Neutrophil (primary cell): ENCODE results near the gene MYH6.
"Not testable (repeated sequence)": the region's sequence is repeated elsewhere in the genome, so short reads cannot be mapped to it uniquely, and the experiment has no call there.

Experiments used
- H3K27ac ChIP-seq: fragments of 200-600 bp; sonication (generic); 2 replicates; pipeline ENCODE4 v1.5.1; 2016; ENCODE audit warnings: mild to moderate bottlenecking, moderate library complexity
- H3K27me3 ChIP-seq: fragments of 200-600 bp; sonication (generic); 2 replicates; pipeline ENCODE4 v1.6.0; 2016; ENCODE audit warnings: mild to moderate bottlenecking
- H3K36me3 ChIP-seq: fragments of 200-600 bp; sonication (generic); 2 replicates; pipeline ENCODE4 v1.5.1; 2017
- H3K4me1 ChIP-seq, 2 experiments: fragments of 200-600 bp in 1 of 2; sonication (generic) in 1 of 2; 1 replicate in 1 of 2; 2 replicates in 1 of 2; pipeline versions ENCODE4 v1.5.1 to v1.6.1; 2013 to 2016; ENCODE audit warnings: low read depth in 1 of 2, low read length in 1 of 2, mild to moderate bottlenecking in 1 of 2, moderate library complexity in 1 of 2; ENCODE audit not compliant: control insufficient read depth in 1 of 2, insufficient read depth in 1 of 2
- H3K4me3 ChIP-seq, 2 experiments: fragments of 200-600 bp in 1 of 2; sonication (generic) in 1 of 2; 1 replicate in 1 of 2; 2 replicates in 1 of 2; pipeline ENCODE4 v1.5.1; 2013 to 2016; ENCODE audit warnings: low read depth in 1 of 2, low read length in 1 of 2, mild to moderate bottlenecking in 1 of 2, moderate library complexity in 1 of 2
- H3K9me3 ChIP-seq: fragments of 200-600 bp; sonication (generic); 2 replicates; pipeline ENCODE4 v1.5.1; 2016
- TF ChIP-seq, protein P1 (sequence below): fragments of 200-600 bp; sonication (generic); IDR thresholded peaks from 2 replicates; pipeline ENCODE4 v1.5.1; 2016; ENCODE audit warnings: antibody characterized with exemption

Gene MYH6

DNA sequence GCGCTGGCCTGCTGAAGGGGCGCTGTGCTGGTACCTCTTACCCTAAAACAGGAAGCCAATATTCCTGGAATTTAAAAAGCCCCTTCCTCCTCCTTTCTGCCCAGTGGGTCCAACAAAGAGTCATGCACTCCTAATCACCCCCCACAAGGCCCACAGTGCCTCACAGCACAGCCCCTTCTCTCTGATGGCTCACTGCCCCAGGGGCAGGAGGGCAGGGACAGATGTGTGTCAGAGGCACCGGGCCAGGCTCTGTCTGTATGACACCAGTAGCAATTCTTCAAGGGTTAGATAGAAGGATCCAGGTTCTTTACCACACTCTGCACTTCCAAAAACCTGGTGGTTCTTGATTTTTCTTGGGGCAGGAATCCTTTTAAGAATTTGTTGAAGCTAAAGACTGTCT lies 8.9 kb downstream of the MYH6 start:
- no peak overlapping the region for H3K27ac ChIP-seq
- TF ChIP-seq, protein P1, sequence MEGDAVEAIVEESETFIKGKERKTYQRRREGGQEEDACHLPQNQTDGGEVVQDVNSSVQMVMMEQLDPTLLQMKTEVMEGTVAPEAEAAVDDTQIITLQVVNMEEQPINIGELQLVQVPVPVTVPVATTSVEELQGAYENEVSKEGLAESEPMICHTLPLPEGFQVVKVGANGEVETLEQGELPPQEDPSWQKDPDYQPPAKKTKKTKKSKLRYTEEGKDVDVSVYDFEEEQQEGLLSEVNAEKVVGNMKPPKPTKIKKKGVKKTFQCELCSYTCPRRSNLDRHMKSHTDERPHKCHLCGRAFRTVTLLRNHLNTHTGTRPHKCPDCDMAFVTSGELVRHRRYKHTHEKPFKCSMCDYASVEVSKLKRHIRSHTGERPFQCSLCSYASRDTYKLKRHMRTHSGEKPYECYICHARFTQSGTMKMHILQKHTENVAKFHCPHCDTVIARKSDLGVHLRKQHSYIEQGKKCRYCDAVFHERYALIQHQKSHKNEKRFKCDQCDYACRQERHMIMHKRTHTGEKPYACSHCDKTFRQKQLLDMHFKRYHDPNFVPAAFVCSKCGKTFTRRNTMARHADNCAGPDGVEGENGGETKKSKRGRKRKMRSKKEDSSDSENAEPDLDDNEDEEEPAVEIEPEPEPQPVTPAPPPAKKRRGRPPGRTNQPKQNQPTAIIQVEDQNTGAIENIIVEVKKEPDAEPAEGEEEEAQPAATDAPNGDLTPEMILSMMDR, result no peak
- no peaks in the 10 kb centered on the region for H3K9me3 ChIP-seq
- H3K27me3 ChIP-seq, result no peaks in the 10 kb centered on the region
- no peak overlapping the region for H3K4me3 ChIP-seq
- no peaks in the 10 kb centered on the region for H3K36me3 ChIP-seq
- H3K4me1 ChIP-seq, result no peaks in the 10 kb centered on the region

DNA sequence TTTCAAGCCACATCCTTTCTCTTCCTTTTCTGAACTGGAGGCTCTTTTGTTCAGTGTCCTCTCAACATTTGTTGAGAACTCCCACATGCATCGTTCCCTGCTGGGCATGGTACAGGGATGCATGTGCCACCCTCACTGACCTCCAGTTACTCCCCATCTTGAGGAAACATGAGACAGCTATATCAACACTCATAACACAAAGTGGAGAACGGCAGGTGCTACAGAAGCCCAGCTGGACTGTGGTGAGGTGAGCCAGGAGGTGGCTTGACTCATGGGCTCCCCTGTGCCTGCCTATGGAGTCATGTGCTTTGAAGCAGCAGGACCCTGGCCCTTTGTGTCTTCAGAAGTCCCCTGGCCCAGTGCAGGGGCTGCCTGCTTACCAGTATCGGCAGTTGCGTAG lies 9.7 kb downstream of the MYH6 start:
- H3K27me3 ChIP-seq, result peaks cover 2% of the 10 kb centered on the region
- TF ChIP-seq, protein P1, result no peak
- no peaks in the 10 kb centered on the region for H3K4me1 ChIP-seq

DNA sequence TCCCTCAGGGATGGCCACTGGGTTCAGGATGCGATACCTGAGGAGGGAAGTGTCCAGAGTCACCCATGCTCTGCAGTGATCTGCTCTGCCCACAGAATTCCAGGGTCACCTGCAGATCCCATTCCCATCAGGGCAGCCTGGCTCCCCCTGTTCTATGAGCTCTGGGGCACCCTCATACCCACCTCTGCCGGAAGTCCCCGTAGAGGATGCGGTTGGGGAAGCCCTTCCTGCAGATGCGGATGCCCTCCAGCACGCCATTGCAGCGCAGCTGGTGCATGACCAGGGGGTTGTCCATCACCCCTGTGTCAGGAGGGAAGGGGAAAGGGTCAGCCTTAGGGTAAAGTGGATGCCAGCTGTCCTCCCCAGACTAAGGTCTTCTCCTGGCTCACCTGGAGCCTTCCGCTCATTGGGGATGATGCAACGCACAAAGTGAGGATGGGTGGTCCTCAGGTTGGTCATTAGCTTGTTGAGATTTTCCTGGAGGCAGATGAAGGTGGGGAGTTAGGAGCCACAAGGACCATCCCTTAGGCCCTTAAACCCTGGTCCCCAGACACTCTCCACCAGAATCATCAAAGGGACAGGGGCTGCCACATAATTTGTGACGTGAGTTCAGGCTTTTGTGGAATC lies 11.2 kb downstream of the MYH6 start:
- H3K9me3 ChIP-seq, result no peaks in the 10 kb centered on the region
- H3K27ac ChIP-seq, result no peak overlapping the region
- TF ChIP-seq, protein P1, result no peak
- H3K4me1 ChIP-seq, result no peaks in the 10 kb centered on the region
- H3K4me3 ChIP-seq, result no peak overlapping the region
- H3K27me3 ChIP-seq, result peaks cover 8% of the 10 kb centered on the region
- no peaks in the 10 kb centered on the region for H3K36me3 ChIP-seq

More for the DNA sequence above, 9.7 kb downstream of the MYH6 start:
- no peak overlapping the region for H3K4me3 ChIP-seq
- no peaks in the 10 kb centered on the region for H3K9me3 ChIP-seq
- no peak overlapping the region for H3K27ac ChIP-seq
- no peaks in the 10 kb centered on the region for H3K36me3 ChIP-seq

DNA sequence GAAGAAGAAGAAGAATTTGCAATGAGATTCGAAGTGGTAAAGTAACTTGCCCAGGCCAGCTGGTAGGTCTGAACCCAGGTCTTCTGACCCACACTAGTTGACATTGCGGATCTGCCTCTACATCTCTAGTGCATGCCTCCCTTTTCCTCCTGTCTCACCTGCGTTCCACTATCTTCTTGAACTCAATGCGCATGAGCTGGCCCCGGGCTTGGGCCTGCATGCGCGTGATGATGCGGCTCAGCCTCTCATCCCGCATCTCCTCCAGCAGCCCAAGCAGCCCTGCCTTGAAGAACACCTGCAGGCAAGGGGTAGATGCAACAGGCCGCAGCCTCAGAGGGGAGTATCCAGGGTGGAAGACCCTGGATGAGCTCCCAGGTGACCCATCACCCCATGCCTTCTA lies 11.9 kb downstream of the MYH6 start:
- Histone ChIP-seq H3K9me3 (no peaks in the 10 kb centered on the region), H3K4me1 (no peaks in the 10 kb centered on the region), H3K4me3 (no peak overlapping the region), H3K27ac (no peak overlapping the region), H3K27me3 (peaks cover 8% of the 10 kb centered on the region), H3K36me3 (no peaks in the 10 kb centered on the region)
- TF ChIP-seq, protein P1, result no peak

DNA sequence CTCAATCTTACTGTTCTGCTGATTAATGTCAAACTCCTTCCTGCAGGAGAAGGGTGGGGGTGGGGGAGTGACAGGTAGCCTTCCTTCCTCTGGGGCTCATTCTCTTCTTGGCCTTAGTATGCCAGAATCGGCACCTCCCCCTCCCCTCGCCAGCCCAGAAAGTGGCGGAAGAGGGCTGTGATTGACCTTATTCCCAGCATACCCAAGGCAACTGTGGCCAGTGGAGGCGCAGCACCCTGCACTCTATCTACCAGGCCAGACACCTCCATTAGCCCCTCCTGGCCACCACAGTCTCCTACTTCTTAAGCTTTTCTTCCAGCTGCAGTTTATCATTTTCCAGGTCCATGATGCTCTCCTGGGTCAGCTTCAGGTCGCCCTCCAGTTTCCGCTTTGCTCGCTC lies 15.5 kb downstream of the MYH6 start:
- Histone ChIP-seq H3K27ac (no peak overlapping the region), H3K27me3 (peaks cover 11% of the 10 kb centered on the region), H3K4me1 (no peaks in the 10 kb centered on the region), H3K4me3 (no peak overlapping the region), H3K36me3 (no peaks in the 10 kb centered on the region), H3K9me3 (no peaks in the 10 kb centered on the region)
- TF ChIP-seq, protein P1, result no peak

DNA sequence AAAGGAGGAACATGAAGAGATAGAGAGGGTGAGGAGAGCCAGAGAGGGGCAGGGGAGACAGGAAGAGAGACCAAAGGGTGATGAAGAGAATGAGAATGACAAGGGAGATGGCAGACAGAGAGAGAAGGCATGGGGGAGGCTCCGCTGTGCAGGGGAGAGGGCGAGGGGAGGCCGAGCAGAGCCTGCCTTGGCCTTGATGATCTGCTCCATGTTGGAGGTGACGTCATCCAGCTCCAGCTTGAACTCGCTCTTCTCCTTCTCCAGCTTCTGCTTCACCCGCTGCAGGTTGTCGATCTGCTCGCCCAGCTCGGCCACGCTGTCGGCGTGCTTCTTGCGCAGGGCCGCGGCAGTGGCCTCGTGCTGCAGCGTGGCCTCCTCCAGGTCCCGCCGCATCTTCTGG lies 18.2 kb downstream of the MYH6 start:
- H3K4me3 ChIP-seq, H3K36me3 ChIP-seq, H3K9me3 ChIP-seq, H3K4me1 ChIP-seq, H3K27ac ChIP-seq: not testable (repeated sequence)
- peaks cover 11% of the 10 kb centered on the region for H3K27me3 ChIP-seq
